Measurements from ENCODE around the gene MICAL3. TPM values are rescaled to one million over a fixed set of nuclear protein-coding genes. Genes with fewer than 3 reads are reported as not detected.

MICAL3 gene
- total RNA-seq, 4 donors from 2014 or later, result 84.2 to 290 (median 151) TPM

- TF ChIP-seq POLR2A (IDR thresholded peaks at IDR 0.05), result no peak
- H3K27ac ChIP-seq, result peak overlapping the region in 1 of 4 donors; percentile 72
- intact Hi-C loops (cut with DNase I; ENCODE audit: low total_unique reads), result no loop called here
Measured at GRCh38 chr22:17775781-17776465, 248.4 kb downstream of the MICAL3 start.

GRCh38 chr22:17774926-17775685 lies 249.3 kb downstream of the MICAL3 start:
- intact Hi-C loops (cut with DNase I; ENCODE audit: low total_unique reads) (no loop called here), in situ Hi-C loops (cut with MboI; ENCODE audit: low pct_ligation_motif_present in 1 of 4, low pct_unique_long_range_greater_than_20kb in 1 of 4, low sequenced_read_pairs in 3 of 4) (no loop called here)
- H3K27me3 ChIP-seq, result no peaks in the 10 kb centered on the region
- H3K27ac ChIP-seq, result peak overlapping the region in 2 of 4 donors; percentile 86 to 87
- no peaks in the 10 kb centered on the region for H3K36me3 ChIP-seq
- 69 to 78% methylated on average over 6 to 27 of the region's 27 CpGs for WGBS, 2 donors (ENCODE audit: low coverage in 1 of 2)
- H3K4me3 ChIP-seq, result peak overlapping the region in 1 of 4 donors; percentile 88
- H3K9me3 ChIP-seq, result no peaks in the 10 kb centered on the region
- no peak for DNase-seq
- no peak for TF ChIP-seq POLR2A (IDR thresholded peaks at IDR 0.05)
- TF ChIP-seq, protein P1, sequence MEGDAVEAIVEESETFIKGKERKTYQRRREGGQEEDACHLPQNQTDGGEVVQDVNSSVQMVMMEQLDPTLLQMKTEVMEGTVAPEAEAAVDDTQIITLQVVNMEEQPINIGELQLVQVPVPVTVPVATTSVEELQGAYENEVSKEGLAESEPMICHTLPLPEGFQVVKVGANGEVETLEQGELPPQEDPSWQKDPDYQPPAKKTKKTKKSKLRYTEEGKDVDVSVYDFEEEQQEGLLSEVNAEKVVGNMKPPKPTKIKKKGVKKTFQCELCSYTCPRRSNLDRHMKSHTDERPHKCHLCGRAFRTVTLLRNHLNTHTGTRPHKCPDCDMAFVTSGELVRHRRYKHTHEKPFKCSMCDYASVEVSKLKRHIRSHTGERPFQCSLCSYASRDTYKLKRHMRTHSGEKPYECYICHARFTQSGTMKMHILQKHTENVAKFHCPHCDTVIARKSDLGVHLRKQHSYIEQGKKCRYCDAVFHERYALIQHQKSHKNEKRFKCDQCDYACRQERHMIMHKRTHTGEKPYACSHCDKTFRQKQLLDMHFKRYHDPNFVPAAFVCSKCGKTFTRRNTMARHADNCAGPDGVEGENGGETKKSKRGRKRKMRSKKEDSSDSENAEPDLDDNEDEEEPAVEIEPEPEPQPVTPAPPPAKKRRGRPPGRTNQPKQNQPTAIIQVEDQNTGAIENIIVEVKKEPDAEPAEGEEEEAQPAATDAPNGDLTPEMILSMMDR (IDR thresholded peaks at IDR 0.05), result no peak
- H3K4me1 ChIP-seq, result peaks cover 6 to 39% (median 16%) of the 10 kb centered on the region in 4 donors

More at GRCh38 chr22:17775781-17776465, 248.4 kb downstream of the MICAL3 start:
- Histone ChIP-seq H3K9me3 (no peaks in the 10 kb centered on the region), H3K36me3 (no peaks in the 10 kb centered on the region), H3K4me1 (peaks cover 6 to 38% (median 15%) of the 10 kb centered on the region in 4 donors), H3K27me3 (no peaks in the 10 kb centered on the region), H3K4me3 (no peak overlapping the region)
- in situ Hi-C loops (cut with MboI; ENCODE audit: low pct_ligation_motif_present in 1 of 4, low pct_unique_long_range_greater_than_20kb in 1 of 4, low sequenced_read_pairs in 3 of 4), result no loop called here
- 86 to 100% methylated on average over 2 to 10 of the region's 10 CpGs for whole genome bisulfite sequencing, 2 donors (ENCODE audit: low coverage in 1 of 2)
- DNase-seq, result no peak

DNA sequence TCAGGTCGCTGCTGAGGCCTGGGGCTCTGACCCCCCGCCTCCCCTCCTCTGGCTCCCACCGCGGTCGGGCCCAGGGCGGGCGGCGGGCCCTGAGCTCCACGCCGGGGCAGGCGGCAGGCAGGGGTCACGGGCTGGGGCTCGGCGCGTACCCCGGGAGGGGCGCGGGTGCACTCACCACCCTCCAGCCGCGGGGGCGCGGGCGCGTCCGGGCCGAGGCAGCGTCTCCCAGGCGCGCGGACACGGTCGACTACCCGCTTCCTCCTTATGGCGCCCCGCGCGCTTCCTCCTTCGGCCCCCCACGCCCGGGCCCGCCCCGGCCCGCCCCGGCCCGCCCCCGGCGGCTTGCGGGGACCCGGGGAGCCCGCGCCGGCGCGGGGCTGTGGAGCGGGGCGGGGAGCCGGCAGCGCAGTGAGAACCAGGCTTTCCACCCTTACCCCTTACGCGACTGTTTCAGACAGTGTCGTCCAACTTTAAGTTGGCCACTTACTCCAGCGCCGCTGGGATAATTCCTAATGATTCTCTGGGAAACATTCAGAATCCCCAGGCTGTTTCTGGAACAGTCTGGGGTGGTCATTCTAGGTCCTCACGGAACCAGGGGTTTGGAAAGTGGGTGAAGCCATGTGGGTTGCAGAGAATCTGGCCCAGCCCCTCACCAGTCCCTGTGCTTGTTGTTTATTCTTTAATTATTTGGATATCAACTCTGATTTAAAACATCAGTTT lies 250.0 kb downstream of the MICAL3 start, which contains the start of gene BID:
Gene BID (minus strand): TSS at position 264 of the 720 bp plus-strand sequence. CDS start 24,353 bp downstream, outside the sequence.
- in situ Hi-C loops (cut with MboI; ENCODE audit: low pct_ligation_motif_present in 1 of 4, low pct_unique_long_range_greater_than_20kb in 1 of 4, low sequenced_read_pairs in 3 of 4) (no loop called here), intact Hi-C loops (cut with DNase I; ENCODE audit: low total_unique reads) (no loop called here)
- DNase-seq, result peak; percentile 75
- TF ChIP-seq, protein P1 (IDR thresholded peaks at IDR 0.05), result no peak
- TF ChIP-seq POLR2AphosphoS5 (IDR thresholded peaks at IDR 0.05), result peak in 1 of 3 donors; percentile 41
- no peak for TF ChIP-seq EP300 (IDR thresholded peaks at IDR 0.05; ENCODE audit: low read depth)
- TF ChIP-seq POLR2A (IDR thresholded peaks at IDR 0.05), result no peak
- Histone ChIP-seq H3K9me3 (no peaks in the 10 kb centered on the region), H3K27ac (peak within 1 kb of the TSS; percentile 53 to 87 (median 86)), H3K4me1 (peaks cover 6 to 47% (median 23%) of the 10 kb centered on the region in 4 donors), H3K4me3 (peak within 1 kb of the TSS; percentile 34 to 97 (median 92)), H3K36me3 (no peaks in the 10 kb centered on the region), H3K27me3 (no peaks in the 10 kb centered on the region)
- WGBS, 2 donors (ENCODE audit: low coverage in 1 of 2), result 2% methylated on average over 33 of the region's 64 CpGs; no CpG with 5 or more reads in 1 of the 2 donors

DNA sequence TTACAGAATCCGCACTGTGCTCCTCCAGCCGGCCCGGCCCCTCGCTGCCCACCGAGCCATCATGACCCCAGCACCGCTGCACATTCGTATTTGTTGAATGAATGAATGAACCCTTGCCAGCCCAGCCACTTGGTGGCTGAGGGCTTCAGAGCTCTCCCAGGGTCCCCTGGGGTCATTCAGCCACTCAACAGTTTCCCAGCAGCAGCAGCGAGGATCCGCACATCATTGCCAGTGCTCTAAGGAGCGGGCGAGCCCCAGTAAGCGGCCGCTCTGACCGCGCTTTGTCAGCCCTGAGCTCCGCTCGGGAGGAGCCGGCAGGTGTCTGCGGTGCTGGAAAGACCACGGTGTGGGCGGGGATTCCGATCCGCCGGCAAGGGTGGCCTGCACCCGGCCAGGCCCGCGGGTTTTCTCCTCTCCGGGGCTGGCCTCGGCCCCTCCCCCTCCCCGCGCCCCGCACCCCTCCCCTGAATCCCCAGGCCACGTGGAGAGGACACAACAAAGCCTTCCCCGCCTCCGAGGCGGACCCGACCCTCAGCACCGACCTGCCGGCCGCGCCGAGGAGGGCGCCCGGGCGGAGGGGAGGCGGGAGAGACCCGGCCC lies 250.7 kb downstream of the MICAL3 start:
- peaks cover 6 to 52% (median 26%) of the 10 kb centered on the region in 4 donors for H3K4me1 ChIP-seq
- in situ Hi-C loops (cut with MboI; ENCODE audit: low pct_ligation_motif_present in 1 of 4, low pct_unique_long_range_greater_than_20kb in 1 of 4, low sequenced_read_pairs in 3 of 4) (no loop called here), intact Hi-C loops (cut with DNase I; ENCODE audit: low total_unique reads) (no loop called here)
- WGBS, 2 donors (ENCODE audit: low coverage in 1 of 2), result 4% methylated on average over 42 of the region's 47 CpGs; no CpG with 5 or more reads in 1 of the 2 donors
- no peaks in the 10 kb centered on the region for H3K36me3 ChIP-seq
- DNase-seq, result peak; percentile 66
- TF ChIP-seq EP300 (IDR thresholded peaks at IDR 0.05; ENCODE audit: low read depth) (no peak), POLR2A (IDR thresholded peaks at IDR 0.05) (no peak), POLR2AphosphoS5 (IDR thresholded peaks at IDR 0.05) (no peak)
- TF ChIP-seq, protein P1 (IDR thresholded peaks at IDR 0.05), result no peak
- peak overlapping the region; percentile 34 to 97 (median 92) for H3K4me3 ChIP-seq
- H3K9me3 ChIP-seq, result no peaks in the 10 kb centered on the region
- no peaks in the 10 kb centered on the region for H3K27me3 ChIP-seq
- peak overlapping the region; percentile 53 to 87 (median 86) for H3K27ac ChIP-seq
